H1 (cell line): ENCODE measurements around the gene EVX2. TPM values are rescaled to one million over a fixed set of nuclear protein-coding genes. Genes with fewer than 3 reads are reported as not detected.

Experiments used
- EP300 ChIP-seq, 2 experiments: IDR thresholded peaks; 1 replicate in 1 of 2; 2 replicates in 1 of 2; pipeline ENCODE4 v1.6.1; 2011 to 2012; ENCODE audit warnings: low read depth in 2 of 2, low read length in 2 of 2, mild to moderate bottlenecking in 2 of 2, borderline replicate concordance in 1 of 2, inconsistent platforms in 1 of 2, moderate library complexity in 1 of 2
- MAFK ChIP-seq: IDR thresholded peaks from 2 replicates; pipeline ENCODE4 v1.6.1; 2012; ENCODE audit warnings: low read depth, mild to moderate bottlenecking, improper control_type of control experiment, low read length
- SAP30 ChIP-seq: fragments of 300-600 bp; sonication (generic); IDR thresholded peaks from 2 replicates; pipeline ENCODE4 v1.7.1; 2012; ENCODE audit warnings: low read length, moderate library complexity, mild to moderate bottlenecking, inconsistent platforms; ENCODE audit not compliant: insufficient read depth, insufficient replicate concordance
- SP1 ChIP-seq: IDR thresholded peaks from 2 replicates; pipeline ENCODE4 v1.6.1; 2011; ENCODE audit warnings: low read depth, low read length
- polyA plus RNA-seq, 7 experiments: library from polyadenylated mRNA; depleted of rRNA in 3 of 7; stranded (reverse) in 5 of 7; unstranded in 2 of 7; fragments of >200 nt in 5 of 7; fragments of 200-250 nt in 2 of 7; gene quantifications; 1 replicate in 5 of 7; 2 replicates in 1 of 7; 4 replicates in 1 of 7; pipeline versions ENCODE4 v1.2.1 to v1.2.3, GENCODE V29; 2011 to 2013; ENCODE audit warnings: missing spikeins in 2 of 7, mixed read lengths in 2 of 7
- total RNA-seq: library from RNA; stranded (reverse); fragmentation: NEBNext Ultra II Directional; extraction: Animal tissue kit (Norgen Biotek cat#: 25700); gene quantifications from 2 replicates; pipeline ENCODE4 v1.2.1, GENCODE V29; 2021

The EVX2 gene
- total and polyA plus RNA-seq, 2 of the 8 experiments (the other 6 are each of a cell fraction or from before 2014, with no cell fraction given) = not detected

DNA sequence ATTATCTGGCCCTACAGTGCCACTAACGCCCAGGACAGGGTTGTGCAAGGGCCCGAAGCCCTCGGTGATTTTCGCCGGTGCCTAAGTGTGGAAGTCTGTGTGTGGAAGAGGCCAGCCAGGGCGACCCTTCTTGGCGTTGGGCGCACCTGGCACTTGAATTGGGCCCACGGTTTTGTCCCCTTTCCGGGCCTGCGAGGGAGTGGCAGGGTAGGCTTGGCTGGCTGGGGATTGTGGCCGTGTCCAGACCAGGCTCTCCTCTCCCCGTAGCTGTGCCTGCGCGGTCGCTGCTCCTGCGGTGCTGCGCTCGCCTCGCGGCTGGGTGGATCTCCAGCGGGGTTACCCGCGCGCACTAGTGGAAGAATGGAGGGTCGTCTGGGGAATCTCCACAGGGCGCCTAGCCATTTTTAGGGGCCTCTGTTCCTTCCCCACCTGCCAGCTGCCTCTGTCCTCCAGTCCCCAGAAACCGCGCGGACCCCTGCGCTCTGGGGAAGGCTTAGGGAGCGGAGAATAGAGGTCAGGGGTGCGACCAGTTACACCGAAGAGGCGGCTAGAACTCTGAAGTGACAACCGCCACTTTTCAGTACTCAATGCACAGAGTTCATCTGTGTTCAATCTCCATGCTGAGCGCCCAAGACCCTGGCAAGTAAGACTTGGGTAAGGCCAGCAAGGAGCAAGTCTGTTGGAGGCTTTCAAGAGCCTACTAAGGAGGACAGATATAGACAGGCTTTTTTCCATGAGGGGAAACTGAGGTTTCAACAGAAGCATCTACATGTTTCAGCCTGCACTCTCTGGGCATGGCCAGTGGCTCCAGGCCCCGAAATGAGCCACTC lies 16.0 kb downstream of the EVX2 start (continued):
- no peak for TF ChIP-seq EP300 (IDR thresholded peaks at IDR 0.05; ENCODE audit: borderline replicate concordance in 1 of 2, low read depth in 2 of 2, low read length in 2 of 2)
- TF ChIP-seq SAP30 = no peak
- TF ChIP-seq SP1 = no peak
- TF ChIP-seq MAFK = no peak
